WTC11 (cell line): ENCODE measurements around the gene ANKRD30B.
"Not testable (repeated sequence)": the region's sequence is repeated elsewhere in the genome, so short reads cannot be mapped to it uniquely, and the experiment has no call there.

Source experiments
- ELF4 ChIP-seq: sonication (generic); formaldehyde crosslinking; IDR thresholded peaks from 2 replicates; pipeline ENCODE4 v1.8.1; 2022; ENCODE audit warnings: low read depth, mild to moderate bottlenecking, moderate library complexity, missing genetic modification reagents
- ESRRA ChIP-seq: sonication (generic); formaldehyde crosslinking; IDR thresholded peaks from 2 replicates; pipeline ENCODE4 v1.8.1; 2022; ENCODE audit warnings: mild to moderate bottlenecking, missing genetic modification reagents, borderline replicate concordance
- FOXK1 ChIP-seq: sonication (generic); formaldehyde crosslinking; IDR thresholded peaks from 2 replicates; pipeline ENCODE4 v1.8.0; 2022; ENCODE audit warnings: mild to moderate bottlenecking, moderate library complexity, missing genetic modification reagents
- JUN ChIP-seq: sonication (generic); formaldehyde crosslinking; IDR thresholded peaks from 2 replicates; pipeline ENCODE4 v1.8.0; 2023; ENCODE audit warnings: mild to moderate bottlenecking, missing genetic modification reagents
- MYBL2 ChIP-seq: sonication (generic); formaldehyde crosslinking; IDR thresholded peaks from 2 replicates; pipeline ENCODE4 v1.8.1; 2023; ENCODE audit warnings: mild to moderate bottlenecking, moderate library complexity, missing genetic modification reagents
- TF ChIP-seq, protein P1 (sequence below): sonication (generic); formaldehyde crosslinking; IDR thresholded peaks from 2 replicates; pipeline ENCODE4 v1.8.1; 2023; ENCODE audit warnings: mild to moderate bottlenecking, missing genetic modification reagents, moderate library complexity
- TF ChIP-seq, protein P2 (sequence below): fragments of 200-600 bp; IDR thresholded peaks from 2 replicates; pipeline ENCODE4 v1.8.0; 2022; ENCODE audit warnings: antibody characterized with exemption
- TF ChIP-seq, protein P3 (sequence below): sonication (generic); formaldehyde crosslinking; IDR thresholded peaks from 2 replicates; pipeline ENCODE4 v1.8.0; 2022; ENCODE audit warnings: mild to moderate bottlenecking, missing genetic modification reagents
- TF ChIP-seq, protein P4 (sequence below): sonication (generic); formaldehyde crosslinking; IDR thresholded peaks from 2 replicates; pipeline ENCODE4 v1.8.1; 2022; ENCODE audit warnings: low read depth, missing genetic modification reagents, borderline replicate concordance

DNA sequence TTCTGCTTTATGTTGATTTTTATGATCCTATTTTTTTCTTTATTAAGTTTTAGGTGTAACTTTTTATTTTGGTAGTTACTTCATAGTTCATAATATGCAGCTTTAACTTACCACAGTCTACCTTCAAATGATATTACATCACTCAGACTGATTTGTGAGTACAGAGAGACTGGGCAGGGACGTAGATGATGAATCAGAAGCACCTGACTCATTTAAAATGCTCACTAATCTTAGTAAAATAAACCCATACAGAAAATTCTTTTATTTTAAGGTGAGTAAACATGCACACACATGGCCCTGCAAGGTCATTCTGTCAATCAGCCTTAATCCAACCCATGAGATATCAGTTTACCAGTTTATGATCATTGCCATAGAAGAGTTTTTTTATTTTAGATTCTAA, 8.9 kb upstream of the ANKRD30B start:
- TF ChIP-seq JUN; ESRRA (CRISPR knock-in tag); MYBL2 (CRISPR knock-in tag); ELF4 (CRISPR knock-in tag); FOXK1: not testable (repeated sequence)
- TF ChIP-seq, protein P1, sequence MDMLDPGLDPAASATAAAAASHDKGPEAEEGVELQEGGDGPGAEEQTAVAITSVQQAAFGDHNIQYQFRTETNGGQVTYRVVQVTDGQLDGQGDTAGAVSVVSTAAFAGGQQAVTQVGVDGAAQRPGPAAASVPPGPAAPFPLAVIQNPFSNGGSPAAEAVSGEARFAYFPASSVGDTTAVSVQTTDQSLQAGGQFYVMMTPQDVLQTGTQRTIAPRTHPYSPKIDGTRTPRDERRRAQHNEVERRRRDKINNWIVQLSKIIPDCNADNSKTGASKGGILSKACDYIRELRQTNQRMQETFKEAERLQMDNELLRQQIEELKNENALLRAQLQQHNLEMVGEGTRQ (CRISPR knock-in tag): not testable (repeated sequence)
- TF ChIP-seq, protein P2, sequence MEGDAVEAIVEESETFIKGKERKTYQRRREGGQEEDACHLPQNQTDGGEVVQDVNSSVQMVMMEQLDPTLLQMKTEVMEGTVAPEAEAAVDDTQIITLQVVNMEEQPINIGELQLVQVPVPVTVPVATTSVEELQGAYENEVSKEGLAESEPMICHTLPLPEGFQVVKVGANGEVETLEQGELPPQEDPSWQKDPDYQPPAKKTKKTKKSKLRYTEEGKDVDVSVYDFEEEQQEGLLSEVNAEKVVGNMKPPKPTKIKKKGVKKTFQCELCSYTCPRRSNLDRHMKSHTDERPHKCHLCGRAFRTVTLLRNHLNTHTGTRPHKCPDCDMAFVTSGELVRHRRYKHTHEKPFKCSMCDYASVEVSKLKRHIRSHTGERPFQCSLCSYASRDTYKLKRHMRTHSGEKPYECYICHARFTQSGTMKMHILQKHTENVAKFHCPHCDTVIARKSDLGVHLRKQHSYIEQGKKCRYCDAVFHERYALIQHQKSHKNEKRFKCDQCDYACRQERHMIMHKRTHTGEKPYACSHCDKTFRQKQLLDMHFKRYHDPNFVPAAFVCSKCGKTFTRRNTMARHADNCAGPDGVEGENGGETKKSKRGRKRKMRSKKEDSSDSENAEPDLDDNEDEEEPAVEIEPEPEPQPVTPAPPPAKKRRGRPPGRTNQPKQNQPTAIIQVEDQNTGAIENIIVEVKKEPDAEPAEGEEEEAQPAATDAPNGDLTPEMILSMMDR: not testable (repeated sequence)
- TF ChIP-seq, protein P3, sequence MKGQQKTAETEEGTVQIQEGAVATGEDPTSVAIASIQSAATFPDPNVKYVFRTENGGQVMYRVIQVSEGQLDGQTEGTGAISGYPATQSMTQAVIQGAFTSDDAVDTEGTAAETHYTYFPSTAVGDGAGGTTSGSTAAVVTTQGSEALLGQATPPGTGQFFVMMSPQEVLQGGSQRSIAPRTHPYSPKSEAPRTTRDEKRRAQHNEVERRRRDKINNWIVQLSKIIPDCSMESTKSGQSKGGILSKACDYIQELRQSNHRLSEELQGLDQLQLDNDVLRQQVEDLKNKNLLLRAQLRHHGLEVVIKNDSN: not testable (repeated sequence)
- TF ChIP-seq, protein P4, sequence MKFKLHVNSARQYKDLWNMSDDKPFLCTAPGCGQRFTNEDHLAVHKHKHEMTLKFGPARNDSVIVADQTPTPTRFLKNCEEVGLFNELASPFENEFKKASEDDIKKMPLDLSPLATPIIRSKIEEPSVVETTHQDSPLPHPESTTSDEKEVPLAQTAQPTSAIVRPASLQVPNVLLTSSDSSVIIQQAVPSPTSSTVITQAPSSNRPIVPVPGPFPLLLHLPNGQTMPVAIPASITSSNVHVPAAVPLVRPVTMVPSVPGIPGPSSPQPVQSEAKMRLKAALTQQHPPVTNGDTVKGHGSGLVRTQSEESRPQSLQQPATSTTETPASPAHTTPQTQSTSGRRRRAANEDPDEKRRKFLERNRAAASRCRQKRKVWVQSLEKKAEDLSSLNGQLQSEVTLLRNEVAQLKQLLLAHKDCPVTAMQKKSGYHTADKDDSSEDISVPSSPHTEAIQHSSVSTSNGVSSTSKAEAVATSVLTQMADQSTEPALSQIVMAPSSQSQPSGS (CRISPR knock-in tag): not testable (repeated sequence)
